ENCODE results near the gene LRBA. TPM values are rescaled to one million over a fixed set of nuclear protein-coding genes. Genes with fewer than 3 reads are reported as not detected.

The LRBA gene
- total RNA-seq, 1 experiment from 2014 or later: 55.3 TPM

DNA sequence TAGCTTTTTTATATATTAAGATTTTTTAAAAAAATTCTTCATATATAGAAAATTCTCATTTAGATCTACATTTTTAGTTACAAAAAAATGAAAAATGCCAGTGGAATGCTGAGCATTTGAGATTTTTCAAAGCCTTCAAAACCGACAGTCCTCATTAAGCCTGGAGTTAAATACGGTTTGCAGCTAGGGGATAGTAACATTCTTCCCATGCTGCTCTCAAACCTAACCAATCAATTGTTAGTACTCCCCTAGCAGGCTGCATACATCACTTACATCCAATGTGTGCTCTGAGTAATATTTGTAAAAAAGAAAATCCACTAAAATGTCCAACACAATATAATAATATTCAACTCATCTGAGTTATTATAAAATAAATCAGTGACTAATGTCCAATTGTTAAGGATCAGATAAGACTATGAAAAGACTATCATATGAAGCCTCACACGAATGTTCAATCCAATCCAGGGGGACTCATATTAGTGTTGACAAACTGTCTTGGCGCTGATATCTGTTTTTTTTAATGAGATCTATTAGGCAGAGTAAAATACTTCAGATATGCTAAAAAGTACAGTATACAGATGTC is 660.8 kb downstream of the LRBA start:
- Histone ChIP-seq H2BK12ac (ENCODE audit: insufficient read length, low read depth, low read length) (no peak overlapping the region), H3K27me3 (ENCODE audit: insufficient read depth, low read length) (no peaks in the 10 kb centered on the region), H3K4me2 (ENCODE audit: insufficient read depth, insufficient read length, low read length) (no peak overlapping the region), H2BK120ac (ENCODE audit: low read depth, low read length, poor library complexity, severe bottlenecking) (no peak overlapping the region), H2BK5ac (ENCODE audit: insufficient read length, low read length) (no peak overlapping the region), H4K5ac (ENCODE audit: insufficient read length, low read depth, low read length) (no peak overlapping the region), H3K23me2 (ENCODE audit: insufficient read length, low read depth, low read length, poor library complexity, severe bottlenecking) (no peaks in the 10 kb centered on the region), H2AFZ (ENCODE audit: low read length) (no peak overlapping the region), H3K56ac (ENCODE audit: insufficient read length, low read depth, low read length) (no peak overlapping the region), H2BK20ac (ENCODE audit: low read depth, low read length, poor library complexity, severe bottlenecking) (no peak overlapping the region), H3K9me3 (ENCODE audit: control insufficient read depth, low read depth, low read length) (no peaks in the 10 kb centered on the region), H3K79me2 (ENCODE audit: insufficient read depth, low read length) (no peaks in the 10 kb centered on the region), H3K23ac (ENCODE audit: insufficient read length, low read depth, low read length) (no peak overlapping the region), H3K9ac (ENCODE audit: extremely low read depth, insufficient read length, low read length) (no peak overlapping the region), H2AK5ac (ENCODE audit: insufficient read length, low read length) (no peak overlapping the region), H3K4ac (ENCODE audit: low read depth, low read length) (no peak overlapping the region), H3K27ac (ENCODE audit: insufficient read length, low read depth, low read length) (no peak overlapping the region), H3T11ph (ENCODE audit: low read length) (no peak overlapping the region), H3K79me1 (ENCODE audit: insufficient read depth, low read depth, low read length, poor library complexity, severe bottlenecking) (no peaks in the 10 kb centered on the region), H4K91ac (ENCODE audit: insufficient read length, low read depth, low read length) (no peak overlapping the region), H3K14ac (ENCODE audit: insufficient read depth, low read length) (no peak overlapping the region), H4K20me1 (ENCODE audit: control insufficient read depth, insufficient read depth, insufficient read length) (no peaks in the 10 kb centered on the region), H2BK15ac (ENCODE audit: low read depth, low read length) (no peak overlapping the region), H4K8ac (replicated peaks; ENCODE audit: insufficient read length, low read depth, low read length) (no peak overlapping the region), H3K4me1 (ENCODE audit: insufficient read depth, low read length) (no peaks in the 10 kb centered on the region), H3K18ac (ENCODE audit: insufficient read length, low read depth, low read length) (no peak overlapping the region)
- WGBS (ENCODE audit: extremely low coverage, insufficient read length, low lambda C conversion rate): no CpG with 5 or more reads among the region's 4 CpGs
- H3K4me1 Mint-ChIP-seq: no peaks in the 10 kb centered on the region
- no peaks in the 10 kb centered on the region for H3K36me3 Mint-ChIP-seq (ENCODE audit: insufficient read depth in 1 of 3, low read depth in 3 of 3)
- no peak overlapping the region for H3K4me3 Mint-ChIP-seq
- no peaks in the 10 kb centered on the region for H3K27me3 Mint-ChIP-seq (ENCODE audit: low read depth)
- H3K27ac Mint-ChIP-seq: no peak overlapping the region
- TF ChIP-seq, protein P1, sequence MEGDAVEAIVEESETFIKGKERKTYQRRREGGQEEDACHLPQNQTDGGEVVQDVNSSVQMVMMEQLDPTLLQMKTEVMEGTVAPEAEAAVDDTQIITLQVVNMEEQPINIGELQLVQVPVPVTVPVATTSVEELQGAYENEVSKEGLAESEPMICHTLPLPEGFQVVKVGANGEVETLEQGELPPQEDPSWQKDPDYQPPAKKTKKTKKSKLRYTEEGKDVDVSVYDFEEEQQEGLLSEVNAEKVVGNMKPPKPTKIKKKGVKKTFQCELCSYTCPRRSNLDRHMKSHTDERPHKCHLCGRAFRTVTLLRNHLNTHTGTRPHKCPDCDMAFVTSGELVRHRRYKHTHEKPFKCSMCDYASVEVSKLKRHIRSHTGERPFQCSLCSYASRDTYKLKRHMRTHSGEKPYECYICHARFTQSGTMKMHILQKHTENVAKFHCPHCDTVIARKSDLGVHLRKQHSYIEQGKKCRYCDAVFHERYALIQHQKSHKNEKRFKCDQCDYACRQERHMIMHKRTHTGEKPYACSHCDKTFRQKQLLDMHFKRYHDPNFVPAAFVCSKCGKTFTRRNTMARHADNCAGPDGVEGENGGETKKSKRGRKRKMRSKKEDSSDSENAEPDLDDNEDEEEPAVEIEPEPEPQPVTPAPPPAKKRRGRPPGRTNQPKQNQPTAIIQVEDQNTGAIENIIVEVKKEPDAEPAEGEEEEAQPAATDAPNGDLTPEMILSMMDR (conservative IDR thresholded peaks at IDR 0.05): no peak
- no peaks in the 10 kb centered on the region for H3K9me3 Mint-ChIP-seq
- DNase-seq: no peak
